Stomach (tissue), 4 donors: ENCODE data around the gene SDHAF2.

Experiments used
- EP300 ChIP-seq: sonication (generic); formaldehyde crosslinking; IDR thresholded peaks from one replicate; pipeline ENCODE4 v1.6.1; 2017; ENCODE audit warnings: antibody characterized with exemption
- POLR2A ChIP-seq, 4 donors: fragments of 450-650 bp; IDR thresholded peaks; one replicate each; pipeline ENCODE4 v1.6.1; 2016; ENCODE audit warnings: antibody characterized with exemption in 4 of 4, control low read depth in 2 of 4, mild to moderate bottlenecking in 1 of 4, moderate library complexity in 1 of 4
- POLR2AphosphoS5 ChIP-seq, 3 donors: sonication (generic); formaldehyde crosslinking; IDR thresholded peaks; one replicate each; pipeline ENCODE4 v1.6.1; 2016; ENCODE audit warnings: antibody characterized with exemption in 3 of 3
- TF ChIP-seq, protein P1 (sequence below), 7 experiments: fragments of 450-650 bp in 4 of 7; fragments of 200-600 bp in 3 of 7; sonication (generic) in 3 of 7; IDR thresholded peaks; one replicate each; pipeline ENCODE4 v1.5.1; 2016 to 2019; ENCODE audit warnings: antibody characterized with exemption in 7 of 7, control low read depth in 2 of 7, mild to moderate bottlenecking in 1 of 7

DNA sequence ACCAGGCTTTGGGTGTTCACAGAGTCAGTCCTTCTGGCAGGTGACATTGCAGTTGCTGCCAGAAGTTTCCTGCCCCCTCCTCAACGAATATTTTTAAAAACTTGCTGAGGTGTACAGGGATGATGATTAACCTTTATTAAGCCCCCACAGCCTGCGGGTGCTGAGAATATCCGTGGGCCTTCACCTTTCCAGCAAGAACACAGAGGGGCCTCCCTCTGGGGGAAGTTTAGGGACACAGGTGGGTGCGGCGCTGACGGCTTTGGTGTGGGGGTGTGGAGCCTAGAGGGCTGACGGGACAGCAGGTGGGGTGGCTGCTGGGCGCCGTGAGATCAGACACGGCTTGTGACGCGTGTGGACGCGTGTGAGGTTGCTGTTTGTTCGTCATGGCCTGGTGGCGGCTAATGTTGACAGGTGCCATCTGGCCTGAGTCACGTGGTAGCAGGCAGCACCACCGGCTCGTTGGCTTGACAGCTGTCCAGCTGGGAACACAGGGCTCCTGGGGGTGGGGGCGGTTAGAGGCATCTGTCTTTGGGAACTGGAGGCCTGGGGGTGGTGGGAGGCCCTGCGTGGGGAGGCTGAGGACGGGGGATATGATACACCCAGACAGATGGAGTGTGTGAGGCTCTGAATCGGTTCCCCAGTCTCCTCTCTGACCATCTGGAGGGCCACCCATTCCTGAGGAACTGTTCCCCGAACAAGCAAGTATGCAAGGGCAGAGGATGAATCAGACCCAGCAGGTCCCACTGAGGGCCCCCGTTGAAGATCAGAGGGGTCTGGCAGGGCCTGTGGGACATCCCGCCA, 66.1 kb downstream of the SDHAF2 start:
- TF ChIP-seq POLR2AphosphoS5 (IDR thresholded peaks at IDR 0.05) (peak in 1 of 3 donors; percentile 19), POLR2A (IDR thresholded peaks at IDR 0.05) (no peak), EP300 (no peak)
- TF ChIP-seq, protein P1, sequence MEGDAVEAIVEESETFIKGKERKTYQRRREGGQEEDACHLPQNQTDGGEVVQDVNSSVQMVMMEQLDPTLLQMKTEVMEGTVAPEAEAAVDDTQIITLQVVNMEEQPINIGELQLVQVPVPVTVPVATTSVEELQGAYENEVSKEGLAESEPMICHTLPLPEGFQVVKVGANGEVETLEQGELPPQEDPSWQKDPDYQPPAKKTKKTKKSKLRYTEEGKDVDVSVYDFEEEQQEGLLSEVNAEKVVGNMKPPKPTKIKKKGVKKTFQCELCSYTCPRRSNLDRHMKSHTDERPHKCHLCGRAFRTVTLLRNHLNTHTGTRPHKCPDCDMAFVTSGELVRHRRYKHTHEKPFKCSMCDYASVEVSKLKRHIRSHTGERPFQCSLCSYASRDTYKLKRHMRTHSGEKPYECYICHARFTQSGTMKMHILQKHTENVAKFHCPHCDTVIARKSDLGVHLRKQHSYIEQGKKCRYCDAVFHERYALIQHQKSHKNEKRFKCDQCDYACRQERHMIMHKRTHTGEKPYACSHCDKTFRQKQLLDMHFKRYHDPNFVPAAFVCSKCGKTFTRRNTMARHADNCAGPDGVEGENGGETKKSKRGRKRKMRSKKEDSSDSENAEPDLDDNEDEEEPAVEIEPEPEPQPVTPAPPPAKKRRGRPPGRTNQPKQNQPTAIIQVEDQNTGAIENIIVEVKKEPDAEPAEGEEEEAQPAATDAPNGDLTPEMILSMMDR (IDR thresholded peaks at IDR 0.05), result no peak
